HL-60 (cell line): Measurements from ENCODE around the gene KCNAB1.

ENCODE experiments used
- DNase-seq, 2 experiments: peaks; one replicate each; pipeline ENCODE4 v3.0.0-alpha.2; 2010 to 2020; ENCODE audit warnings: low read depth in 1 of 2, low spot score in 1 of 2
- H3K27ac ChIP-seq: fragments of 250-450 bp; sonication (Bioruptor Pico); replicated peaks from 2 replicates; pipeline ENCODE4 v1.5.1; 2020; ENCODE audit warnings: mild to moderate bottlenecking, moderate library complexity
- H3K27me3 ChIP-seq: fragments of 250-450 bp; sonication (Bioruptor Pico); 2 replicates; pipeline ENCODE4 v1.5.1; 2021; ENCODE audit warnings: mild to moderate bottlenecking, moderate library complexity; ENCODE audit not compliant: insufficient read depth, poor library complexity, severe bottlenecking
- H3K4me3 ChIP-seq: replicated peaks from 2 replicates; pipeline ENCODE4 v1.5.1; 2011; ENCODE audit warnings: mild to moderate bottlenecking, control low read depth, low read length; ENCODE audit not compliant: insufficient read depth
- CTCF ChIP-seq: IDR thresholded peaks from one replicate; pipeline ENCODE4 v1.5.1; 2011; ENCODE audit warnings: low read length, control low read depth, inconsistent platforms; ENCODE audit not compliant: insufficient read depth
- GABPA ChIP-seq: IDR thresholded peaks from 2 replicates; pipeline ENCODE4 v1.6.1; 2012; ENCODE audit warnings: low read depth
- POLR2AphosphoS5 ChIP-seq: IDR thresholded peaks from 2 replicates; pipeline ENCODE4 v1.6.1; 2012; ENCODE audit warnings: low read depth
- REST ChIP-seq: IDR thresholded peaks from 2 replicates; pipeline ENCODE4 v1.6.1; 2012; ENCODE audit warnings: low read depth; ENCODE audit not compliant: insufficient replicate concordance
- SPI1 ChIP-seq: IDR thresholded peaks from 2 replicates; pipeline ENCODE4 v1.6.1; 2012; ENCODE audit warnings: low read depth, mild to moderate bottlenecking, borderline replicate concordance

KCNAB1 gene

GRCh38 chr3:156434921-156435320 lies 314.5 kb downstream of the KCNAB1 start:
- no peak for TF ChIP-seq REST
- DNase-seq, result no peak
- H3K27ac ChIP-seq, result no peak overlapping the region
- H3K4me3 ChIP-seq, result no peak overlapping the region
- H3K27me3 ChIP-seq, result peaks cover 3% of the 10 kb centered on the region

- TF ChIP-seq POLR2AphosphoS5 (no peak), SPI1 (no peak), GABPA (no peak), REST (no peak), CTCF (no peak)
- peaks cover 3% of the 10 kb centered on the region for H3K27me3 ChIP-seq
- no peak for DNase-seq
- H3K27ac ChIP-seq, result no peak overlapping the region
- H3K4me3 ChIP-seq, result no peak overlapping the region
Measured at GRCh38 chr3:156443079-156443478, 322.7 kb downstream of the KCNAB1 start.

- H3K27ac ChIP-seq, result no peak overlapping the region
- peak; percentile 3 to 11 for DNase-seq
- no peak overlapping the region for H3K4me3 ChIP-seq
- H3K27me3 ChIP-seq, result peaks cover 3% of the 10 kb centered on the region
- TF ChIP-seq REST (no peak), POLR2AphosphoS5 (no peak), CTCF (no peak), GABPA (no peak), SPI1 (peak; percentile 74)
Measured at GRCh38 chr3:156445117-156446090, 325.0 kb downstream of the KCNAB1 start.
